Heart left ventricle (tissue), 13 donors: ENCODE data around the gene CUX1.

ENCODE experiments used
- POLR2A ChIP-seq, 2 donors: fragments of 450-650 bp; IDR thresholded peaks; one replicate each; pipeline ENCODE4 v1.6.1; 2017; ENCODE audit warnings: antibody characterized with exemption in 2 of 2, mild to moderate bottlenecking in 2 of 2, moderate library complexity in 2 of 2
- TF ChIP-seq, protein P1 (sequence below), 12 donors: fragments of 200-600 bp; sonication (generic) in 4 of 12; IDR thresholded peaks; one replicate each; pipeline versions ENCODE4 v1.5.0 to v1.8.0; 2018 to 2022; ENCODE audit warnings: antibody characterized with exemption in 12 of 12, mild to moderate bottlenecking in 5 of 12
- donor health status: ischemic (EF 13 %, LVEDD 7.1; RV severe dilation, severe dysfunction).
- donor health status: DM: no; HTN: yes; CAD: no.
- donor health status: DM: no; HTN: no; CAD: no.
- donor health status: ischemic (EF 25% LVEDD 6.9; RV normal size, moderate dysfunction).
- donor health status: ischemic (EF 25% LVEDD 5.7; RV mildly dilated, moderate dysfunction).
- donor health status: ischemic (EF 35%, LVEDD 5.7; RV mildly dilated, moderate dysfunction).
- donor health status: nonischemic (EF 11% LVEDD 7.7; RV severe dilation, severe dysfunction).
- donor health status: DM: yes; HTN: yes; CAD: no.
- donor health status: PGD.
- donor health status: ischemic (EF 29% LVEDD 5.4; RV normal size, mild dysfunction).
- donor health status: nonischemic (EF 23%, LVEDD 6.1; RV moderate dilation, normal function).

DNA sequence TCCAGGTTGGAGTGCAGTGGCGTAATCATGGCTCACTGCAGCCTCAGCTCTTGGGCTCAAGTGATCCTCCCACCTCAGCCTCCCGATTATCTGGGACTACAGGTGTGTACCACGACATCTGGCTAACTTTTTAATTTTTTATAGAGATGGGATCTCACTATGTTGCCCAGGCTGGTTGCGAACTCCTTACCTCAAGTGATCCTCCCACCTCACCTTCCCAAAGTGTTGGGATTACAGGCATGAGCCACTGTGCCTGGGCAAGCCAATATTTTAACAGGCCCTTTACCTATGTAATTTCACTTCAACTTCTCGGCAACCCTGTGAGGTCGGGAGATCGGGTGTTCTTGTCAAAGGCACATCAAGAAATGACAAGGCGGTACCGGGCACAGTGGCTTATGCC lies 146.3 kb downstream of the CUX1 start:
- TF ChIP-seq, protein P1, sequence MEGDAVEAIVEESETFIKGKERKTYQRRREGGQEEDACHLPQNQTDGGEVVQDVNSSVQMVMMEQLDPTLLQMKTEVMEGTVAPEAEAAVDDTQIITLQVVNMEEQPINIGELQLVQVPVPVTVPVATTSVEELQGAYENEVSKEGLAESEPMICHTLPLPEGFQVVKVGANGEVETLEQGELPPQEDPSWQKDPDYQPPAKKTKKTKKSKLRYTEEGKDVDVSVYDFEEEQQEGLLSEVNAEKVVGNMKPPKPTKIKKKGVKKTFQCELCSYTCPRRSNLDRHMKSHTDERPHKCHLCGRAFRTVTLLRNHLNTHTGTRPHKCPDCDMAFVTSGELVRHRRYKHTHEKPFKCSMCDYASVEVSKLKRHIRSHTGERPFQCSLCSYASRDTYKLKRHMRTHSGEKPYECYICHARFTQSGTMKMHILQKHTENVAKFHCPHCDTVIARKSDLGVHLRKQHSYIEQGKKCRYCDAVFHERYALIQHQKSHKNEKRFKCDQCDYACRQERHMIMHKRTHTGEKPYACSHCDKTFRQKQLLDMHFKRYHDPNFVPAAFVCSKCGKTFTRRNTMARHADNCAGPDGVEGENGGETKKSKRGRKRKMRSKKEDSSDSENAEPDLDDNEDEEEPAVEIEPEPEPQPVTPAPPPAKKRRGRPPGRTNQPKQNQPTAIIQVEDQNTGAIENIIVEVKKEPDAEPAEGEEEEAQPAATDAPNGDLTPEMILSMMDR (IDR thresholded peaks at IDR 0.05), result no peak
- no peak for TF ChIP-seq POLR2A (IDR thresholded peaks at IDR 0.05)
